ENCODE data around the gene CTNNA1.

DNA sequence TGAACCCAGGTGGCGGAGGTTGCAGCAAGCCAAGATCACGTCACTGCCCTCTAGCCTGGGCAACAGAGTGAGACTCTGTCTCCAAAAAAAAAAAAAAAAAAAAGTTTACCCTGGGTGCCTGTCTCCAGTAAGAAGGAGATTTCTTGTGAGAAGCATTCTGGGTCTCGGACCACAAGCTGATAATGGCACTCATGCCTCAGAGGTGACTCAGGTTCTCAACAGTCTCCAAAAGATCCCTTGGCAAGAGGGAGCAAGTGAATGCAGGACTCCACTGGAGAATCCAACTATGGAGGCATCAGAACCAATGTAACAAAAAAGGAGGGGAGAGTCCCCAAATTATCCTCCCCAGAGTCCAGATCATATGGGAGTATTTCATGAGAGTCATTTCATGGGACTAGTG lies 227.9 kb downstream of the CTNNA1 start:
- TF ChIP-seq CEBPB (IDR thresholded peaks at IDR 0.05; ENCODE audit: low read depth, low read length) (no peak), SP1 (IDR thresholded peaks at IDR 0.05; ENCODE audit: low read depth, low read length) (no peak), ASH2L (IDR thresholded peaks at IDR 0.05; ENCODE audit: low read length) (no peak), EZH2 (IDR thresholded peaks at IDR 0.05; ENCODE audit: low read depth, low read length, severe bottlenecking) (no peak), JUND (IDR thresholded peaks at IDR 0.05; ENCODE audit: low read length) (no peak), SIN3A (conservative IDR thresholded peaks at IDR 0.05 in 1 of 2, IDR thresholded peaks at IDR 0.05 in 1 of 2; ENCODE audit: low read depth in 1 of 2, low read length in 2 of 2) (no peak), TEAD4 (IDR thresholded peaks at IDR 0.05; ENCODE audit: low read depth, low read length) (no peak), CBX5 (IDR thresholded peaks at IDR 0.05; ENCODE audit: low read depth, low read length) (no peak), BACH1 (IDR thresholded peaks at IDR 0.05; ENCODE audit: low read length) (no peak)
- TF ChIP-seq, protein P1, sequence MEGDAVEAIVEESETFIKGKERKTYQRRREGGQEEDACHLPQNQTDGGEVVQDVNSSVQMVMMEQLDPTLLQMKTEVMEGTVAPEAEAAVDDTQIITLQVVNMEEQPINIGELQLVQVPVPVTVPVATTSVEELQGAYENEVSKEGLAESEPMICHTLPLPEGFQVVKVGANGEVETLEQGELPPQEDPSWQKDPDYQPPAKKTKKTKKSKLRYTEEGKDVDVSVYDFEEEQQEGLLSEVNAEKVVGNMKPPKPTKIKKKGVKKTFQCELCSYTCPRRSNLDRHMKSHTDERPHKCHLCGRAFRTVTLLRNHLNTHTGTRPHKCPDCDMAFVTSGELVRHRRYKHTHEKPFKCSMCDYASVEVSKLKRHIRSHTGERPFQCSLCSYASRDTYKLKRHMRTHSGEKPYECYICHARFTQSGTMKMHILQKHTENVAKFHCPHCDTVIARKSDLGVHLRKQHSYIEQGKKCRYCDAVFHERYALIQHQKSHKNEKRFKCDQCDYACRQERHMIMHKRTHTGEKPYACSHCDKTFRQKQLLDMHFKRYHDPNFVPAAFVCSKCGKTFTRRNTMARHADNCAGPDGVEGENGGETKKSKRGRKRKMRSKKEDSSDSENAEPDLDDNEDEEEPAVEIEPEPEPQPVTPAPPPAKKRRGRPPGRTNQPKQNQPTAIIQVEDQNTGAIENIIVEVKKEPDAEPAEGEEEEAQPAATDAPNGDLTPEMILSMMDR (IDR thresholded peaks at IDR 0.05; ENCODE audit: control extremely low read depth in 1 of 3, insufficient read depth in 1 of 3, low read depth in 1 of 3, low read length in 3 of 3): no peak
